Lung (tissue), 12 donors: ENCODE results near the gene CRIP3. TPM values are rescaled to one million over a fixed set of nuclear protein-coding genes. Genes with fewer than 3 reads are reported as not detected.
"Not testable (repeated sequence)": the region's sequence is repeated elsewhere in the genome, so short reads cannot be mapped to it uniquely, and the experiment has no call there.

Source experiments
- ATAC-seq: fragments of 200-7000 bp; cut with Tn5 transposase; one replicate; pipeline ENCODE4 v1.9.1; 2020; ENCODE audit warnings: moderate number of reproducible peaks; ENCODE audit not compliant: insufficient read depth, low FRiP score
- DNase-seq, 3 donors: peaks; one replicate each; pipeline ENCODE4 v3.0.0-alpha.2; 2013 to 2017
- H3K27ac ChIP-seq, 2 donors: one replicate each; pipeline ENCODE4 v1.5.1; 2013; ENCODE audit warnings: mild to moderate bottlenecking in 2 of 2, moderate library complexity in 2 of 2, control low read depth in 1 of 2, inconsistent platforms in 1 of 2, low read depth in 1 of 2, low read length in 1 of 2
- H3K27me3 ChIP-seq, 3 donors: one replicate each; pipeline ENCODE4 v1.5.1; 2013; ENCODE audit warnings: low read length in 2 of 3; ENCODE audit not compliant: control insufficient read depth in 3 of 3, insufficient read depth in 3 of 3
- H3K36me3 ChIP-seq, 4 donors: one replicate each; pipeline ENCODE4 v1.5.1; 2013; ENCODE audit warnings: low read length in 4 of 4, mild to moderate bottlenecking in 1 of 4, moderate library complexity in 1 of 4; ENCODE audit not compliant: control insufficient read depth in 4 of 4, insufficient read depth in 4 of 4
- H3K4me1 ChIP-seq, 5 donors: one replicate each; pipeline ENCODE4 v1.5.1; 2013; ENCODE audit warnings: low read length in 5 of 5, mild to moderate bottlenecking in 2 of 5, moderate library complexity in 1 of 5; ENCODE audit not compliant: control insufficient read depth in 5 of 5, insufficient read depth in 5 of 5
- H3K4me3 ChIP-seq: one replicate; pipeline ENCODE4 v1.5.1; 2013; ENCODE audit warnings: mild to moderate bottlenecking, control low read depth, moderate library complexity
- H3K9ac ChIP-seq, 2 donors: one replicate each; pipeline ENCODE4 v1.5.1; 2013; ENCODE audit warnings: low read length in 2 of 2, control low read depth in 1 of 2; ENCODE audit not compliant: insufficient read depth in 1 of 2
- H3K9me3 ChIP-seq, 4 donors: one replicate each; pipeline ENCODE4 v1.5.1; 2013; ENCODE audit warnings: low read length in 3 of 4, mild to moderate bottlenecking in 1 of 4, moderate library complexity in 1 of 4; ENCODE audit not compliant: control insufficient read depth in 4 of 4, insufficient read depth in 3 of 4
- WGBS, 2 donors: extraction: QIAGEN DNeasy Blood & Tissue Kit; methylation state at CpG; one replicate each; pipeline ENCODE4 v1.1.7; 2013; 5-methylcytosine and 5-hydroxymethylcytosine counted together
- polyA plus RNA-seq, 2 donors: library from polyadenylated mRNA; stranded (reverse); fragments of 200-250 nt; gene quantifications; one replicate each; pipeline ENCODE4 v1.2.1, GENCODE V29; 2013
- total RNA-seq, 2 donors: library from RNA; depleted of rRNA in 1 of 2; stranded (reverse); fragments of >200 nt in 1 of 2; gene quantifications; one replicate each; pipeline ENCODE4 v1.2.1, GENCODE V29; 2014 to 2021
- TF ChIP-seq, protein P1 (sequence below): IDR thresholded peaks from 2 replicates; pipeline ENCODE4 v1.5.1; 2012; ENCODE audit warnings: mild to moderate bottlenecking; ENCODE audit errors: control extremely low read depth, extremely low read depth
- donor health status: control.
- donor health status: control.
- donor health status: Bipolar disorder and iron deficiency.
- donor health status: healthy.
- donor health status: DM: yes; HTN: yes; CAD: no.

The CRIP3 gene
- total and polyA plus RNA-seq, 4 donors = 0.39 to 1.3 (median 0.76) TPM

DNA sequence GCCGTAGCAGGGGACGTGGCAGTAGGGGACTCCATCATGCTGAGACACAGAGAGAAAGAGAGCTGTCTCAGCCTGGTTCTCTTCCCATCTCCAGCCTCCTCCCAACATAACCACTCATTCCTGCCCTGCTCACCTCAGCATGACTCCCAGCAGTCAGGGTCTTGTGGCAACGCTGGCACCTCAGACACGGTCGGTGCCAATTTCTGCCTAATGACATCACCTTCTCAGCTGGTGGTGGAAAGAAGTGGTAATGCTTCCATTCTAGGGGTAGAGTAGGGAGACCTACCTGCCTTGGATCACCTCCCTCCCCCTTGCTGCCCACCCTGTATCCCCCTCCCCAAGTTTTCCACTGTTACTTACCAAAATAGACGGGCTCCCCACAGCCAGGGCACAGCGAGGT, 2.5 kb downstream of the CRIP3 start:
- peaks cover 0 to 6% (median 1%) of the 10 kb centered on the region in 3 donors for H3K27me3 ChIP-seq
- H3K9ac ChIP-seq = no peak overlapping the region
- 90 to 92% methylated on average over 7 of the region's 7 CpGs for WGBS, 2 donors
- H3K27ac ChIP-seq = no peak overlapping the region
- no peak overlapping the region for H3K4me3 ChIP-seq
- TF ChIP-seq, protein P1, sequence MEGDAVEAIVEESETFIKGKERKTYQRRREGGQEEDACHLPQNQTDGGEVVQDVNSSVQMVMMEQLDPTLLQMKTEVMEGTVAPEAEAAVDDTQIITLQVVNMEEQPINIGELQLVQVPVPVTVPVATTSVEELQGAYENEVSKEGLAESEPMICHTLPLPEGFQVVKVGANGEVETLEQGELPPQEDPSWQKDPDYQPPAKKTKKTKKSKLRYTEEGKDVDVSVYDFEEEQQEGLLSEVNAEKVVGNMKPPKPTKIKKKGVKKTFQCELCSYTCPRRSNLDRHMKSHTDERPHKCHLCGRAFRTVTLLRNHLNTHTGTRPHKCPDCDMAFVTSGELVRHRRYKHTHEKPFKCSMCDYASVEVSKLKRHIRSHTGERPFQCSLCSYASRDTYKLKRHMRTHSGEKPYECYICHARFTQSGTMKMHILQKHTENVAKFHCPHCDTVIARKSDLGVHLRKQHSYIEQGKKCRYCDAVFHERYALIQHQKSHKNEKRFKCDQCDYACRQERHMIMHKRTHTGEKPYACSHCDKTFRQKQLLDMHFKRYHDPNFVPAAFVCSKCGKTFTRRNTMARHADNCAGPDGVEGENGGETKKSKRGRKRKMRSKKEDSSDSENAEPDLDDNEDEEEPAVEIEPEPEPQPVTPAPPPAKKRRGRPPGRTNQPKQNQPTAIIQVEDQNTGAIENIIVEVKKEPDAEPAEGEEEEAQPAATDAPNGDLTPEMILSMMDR = no peak
- DNase-seq (no peak), ATAC-seq (no peak)
- no peaks in the 10 kb centered on the region for H3K9me3 ChIP-seq
- H3K36me3 ChIP-seq = no peaks in the 10 kb centered on the region
- peaks cover 0 to 9% (median 0%) of the 10 kb centered on the region in 5 donors for H3K4me1 ChIP-seq

DNA sequence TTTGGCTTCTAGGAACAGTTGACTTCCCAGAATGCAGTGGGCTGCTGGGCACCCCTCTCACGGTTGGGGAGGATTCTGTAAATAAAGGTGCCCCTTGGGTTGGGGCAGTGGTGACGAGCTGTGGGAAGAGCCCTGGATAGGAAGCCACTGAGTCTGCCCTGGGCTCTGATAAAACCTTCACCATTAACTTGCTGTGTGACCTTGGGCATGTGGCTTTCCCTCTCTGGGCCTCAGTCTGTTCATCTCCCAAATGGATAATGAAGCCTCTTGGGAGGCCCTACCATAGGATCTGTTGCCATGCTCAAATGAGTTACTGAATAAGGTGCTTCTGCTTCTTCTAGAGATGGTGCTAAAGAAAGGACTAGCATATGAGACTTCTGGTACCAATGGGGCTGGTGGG, 3.7 kb downstream of the CRIP3 start:
- no peak for ATAC-seq
- Histone ChIP-seq H3K9me3 (no peaks in the 10 kb centered on the region), H3K9ac (no peak overlapping the region), H3K4me1 (peaks cover 0 to 9% (median 0%) of the 10 kb centered on the region in 5 donors), H3K36me3 (no peaks in the 10 kb centered on the region), H3K27me3 (peaks cover 0 to 6% (median 3%) of the 10 kb centered on the region in 3 donors), H3K4me3 (no peak overlapping the region), H3K27ac (no peak overlapping the region)
- TF ChIP-seq, protein P1 = no peak
- 84% methylated on average over 2 of the region's 2 CpGs for WGBS, 2 donors
- no peak for DNase-seq

DNA sequence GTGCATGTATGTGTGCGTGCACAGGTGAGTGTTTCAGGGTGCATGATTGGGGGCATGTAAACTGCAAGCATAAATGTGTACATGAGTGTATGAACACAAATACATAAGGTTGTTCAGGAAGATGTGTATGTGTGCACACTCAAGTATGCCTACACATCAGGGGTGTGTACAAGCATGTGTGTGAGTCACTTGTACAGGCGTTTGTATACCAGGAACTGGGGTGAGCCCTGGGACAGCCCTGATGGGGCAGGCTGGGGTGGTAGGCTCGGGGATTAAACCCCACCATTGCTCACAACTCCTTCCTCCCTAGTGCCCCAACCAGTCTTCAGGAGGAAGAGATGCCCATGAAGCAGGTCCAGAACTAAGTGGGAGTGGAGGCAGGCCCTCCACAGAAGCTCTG, 4.3 kb downstream of the CRIP3 start:
- DNase-seq (no peak), ATAC-seq (no peak)
- Histone ChIP-seq H3K4me1 (peaks cover 0 to 9% (median 0%) of the 10 kb centered on the region in 5 donors), H3K27ac (no peak overlapping the region), H3K9ac (no peak overlapping the region), H3K27me3 (peaks cover 0 to 6% (median 3%) of the 10 kb centered on the region in 3 donors), H3K9me3 (no peaks in the 10 kb centered on the region), H3K36me3 (no peaks in the 10 kb centered on the region), H3K4me3 (no peak overlapping the region)
- 73 to 85% methylated on average over 3 of the region's 3 CpGs for WGBS, 2 donors
- TF ChIP-seq, protein P1 = no peak

DNA sequence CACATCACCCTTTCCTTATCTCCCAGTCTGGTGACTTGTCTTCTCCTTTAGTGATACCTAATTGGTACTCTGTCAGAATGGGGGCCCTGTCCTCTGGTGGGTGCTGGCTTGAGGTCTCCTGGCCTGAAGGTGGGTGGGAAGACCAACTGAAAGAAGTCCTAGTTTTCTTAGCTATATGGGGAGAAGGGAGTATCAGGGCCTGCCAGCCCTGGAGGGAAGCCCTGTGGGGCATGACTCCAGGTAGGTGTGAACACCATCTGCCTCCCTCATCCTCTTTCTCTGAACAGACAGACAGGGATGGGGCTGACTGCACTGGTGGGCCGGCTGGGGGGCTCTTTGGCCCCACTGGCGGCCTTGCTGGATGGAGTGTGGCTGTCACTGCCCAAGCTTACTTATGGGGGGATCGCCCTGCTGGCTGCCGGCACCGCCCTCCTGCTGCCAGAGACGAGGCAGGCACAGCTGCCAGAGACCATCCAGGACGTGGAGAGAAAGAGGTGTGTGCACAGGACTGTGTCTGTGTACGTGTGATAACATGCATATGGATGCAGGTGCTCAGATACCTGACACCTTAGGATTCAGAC, 4.8 kb downstream of the CRIP3 start:
- Histone ChIP-seq H3K27me3 (peaks cover 0 to 3% (median 2%) of the 10 kb centered on the region in 3 donors), H3K36me3 (no peaks in the 10 kb centered on the region), H3K4me1 (peaks cover 0 to 7% (median 0%) of the 10 kb centered on the region in 5 donors), H3K4me3 (no peak overlapping the region), H3K9me3 (no peaks in the 10 kb centered on the region), H3K9ac (no peak overlapping the region), H3K27ac (no peak overlapping the region)
- ATAC-seq (no peak), DNase-seq (no peak)
- TF ChIP-seq, protein P1 = no peak
- 81 to 90% methylated on average over 8 of the region's 8 CpGs for whole genome bisulfite sequencing, 2 donors

DNA sequence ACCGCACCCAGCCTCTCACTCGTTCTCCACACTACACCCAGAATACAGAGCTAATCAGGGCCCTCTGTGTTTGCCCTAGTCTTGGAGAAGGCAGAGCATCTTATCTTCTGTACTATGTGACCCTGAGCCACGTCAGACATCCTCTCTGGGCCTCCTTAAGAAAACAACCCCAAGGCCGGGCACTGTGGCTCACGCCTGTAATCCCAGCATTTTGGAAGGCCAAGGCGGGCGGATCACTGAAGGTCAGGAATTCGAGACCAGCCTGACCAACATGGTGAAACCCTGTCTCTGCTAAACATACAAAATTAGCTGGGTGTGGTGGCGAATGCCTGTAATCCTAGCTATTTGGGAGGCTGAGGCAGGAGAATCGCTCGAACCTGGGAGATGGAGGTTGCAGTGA, 5.6 kb downstream of the CRIP3 start:
- not testable (repeated sequence) for H3K27ac ChIP-seq, DNase-seq, ATAC-seq, H3K4me3 ChIP-seq, H3K9ac ChIP-seq, H3K36me3 ChIP-seq, H3K27me3 ChIP-seq, H3K4me1 ChIP-seq, H3K9me3 ChIP-seq
- 87 to 95% methylated on average over 11 of the region's 11 CpGs for WGBS, 2 donors
